Kidney capillary endothelial cell (primary cell): ENCODE measurements around the gene SUDS3.
"Not testable (repeated sequence)": the region's sequence is repeated elsewhere in the genome, so short reads cannot be mapped to it uniquely, and the experiment has no call there.

Source experiments
- DNase-seq: peaks from one replicate; pipeline ENCODE4 v3.0.0-alpha.2; 2018; ENCODE audit warnings: low spot score

SUDS3 gene

DNA sequence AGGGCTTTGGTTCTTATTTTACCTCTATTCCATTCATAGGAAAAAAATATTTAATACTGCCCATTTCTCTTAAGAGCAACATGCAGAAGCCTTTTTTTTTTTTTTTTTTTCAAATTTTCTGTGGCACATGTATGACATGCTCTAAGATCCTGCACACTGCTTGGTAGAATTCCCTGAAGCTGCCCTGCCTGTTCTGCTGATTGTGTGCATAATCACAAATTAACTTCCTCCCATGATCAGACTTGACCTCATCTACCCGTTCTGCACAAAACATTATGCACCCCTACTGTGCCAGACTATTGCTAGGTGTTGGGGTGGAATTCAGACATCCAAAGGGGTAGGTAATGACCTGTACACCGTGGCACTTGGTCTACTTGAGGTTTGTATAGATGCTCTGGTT lies 22.2 kb downstream of the SUDS3 start:
- DNase-seq: no peak

DNA sequence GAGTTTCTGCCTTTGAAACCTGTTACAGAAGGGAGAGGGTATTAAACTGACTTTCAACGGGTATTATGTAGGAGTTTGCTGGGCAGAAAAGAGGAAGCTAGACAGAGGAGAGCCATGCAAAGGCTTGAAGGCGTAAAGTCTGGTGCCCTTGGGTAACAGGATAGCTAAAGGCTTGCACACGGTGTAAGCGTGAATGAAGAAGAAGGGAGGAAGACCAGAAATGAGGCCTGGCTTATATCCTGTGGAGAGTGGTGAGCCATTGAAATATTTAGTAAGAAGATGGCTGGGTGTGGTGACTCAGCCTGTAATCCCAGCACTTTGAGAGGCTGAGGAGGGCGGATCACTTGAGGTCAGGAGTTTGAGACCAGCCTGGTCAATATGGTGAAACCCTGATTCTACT lies 22.6 kb downstream of the SUDS3 start:
- no peak for DNase-seq

DNA sequence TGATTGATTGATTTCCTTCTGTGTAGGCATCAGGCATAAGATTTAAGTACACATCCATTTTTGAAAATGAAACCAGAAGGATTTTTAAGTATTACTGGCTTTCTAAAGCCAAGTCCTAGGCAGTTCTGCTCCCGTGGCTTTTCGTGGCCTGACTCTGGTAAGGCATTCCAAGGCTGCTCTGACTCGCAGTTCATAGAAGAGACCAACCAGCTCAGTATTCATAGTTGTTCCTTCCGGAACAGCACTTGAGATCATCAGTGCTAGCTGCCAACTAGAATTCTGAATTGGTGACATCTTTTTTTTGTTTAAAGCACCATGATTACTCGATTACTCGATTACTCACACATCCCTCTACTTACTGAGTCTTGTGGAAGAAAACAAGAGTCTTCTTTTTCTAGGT lies 25.9 kb downstream of the SUDS3 start:
- DNase-seq: peak; percentile 30

DNA sequence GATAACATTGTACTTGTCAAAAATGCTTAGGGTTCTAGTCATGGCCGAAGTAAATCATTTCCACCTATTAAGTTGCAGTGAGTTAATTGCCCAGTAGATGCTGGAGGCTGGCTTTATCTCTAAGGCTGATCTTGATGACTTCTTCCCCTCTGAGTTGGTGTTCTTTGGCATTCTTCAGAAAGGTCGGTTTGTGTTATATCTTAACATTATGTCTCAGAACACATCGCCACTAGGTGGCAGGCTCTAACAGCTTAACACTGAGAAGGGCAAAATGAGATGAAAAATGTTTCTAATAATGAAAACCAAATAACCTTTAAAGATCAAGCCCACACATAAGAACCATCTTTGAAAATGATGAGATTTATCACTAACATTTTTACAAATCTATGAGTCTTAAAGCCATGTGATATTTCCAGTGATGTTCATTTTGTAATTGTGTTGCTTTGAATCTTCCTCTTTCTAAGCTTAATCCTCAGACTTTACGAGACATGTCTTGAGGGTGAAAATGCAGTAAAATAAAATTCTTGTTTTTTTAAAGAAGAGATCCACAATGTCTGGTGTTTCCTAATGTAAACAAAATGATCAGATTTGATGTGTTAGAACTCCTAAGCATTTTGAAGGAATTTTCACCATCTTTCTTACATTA lies 28.6 kb downstream of the SUDS3 start:
- DNase-seq: peak; percentile 76

DNA sequence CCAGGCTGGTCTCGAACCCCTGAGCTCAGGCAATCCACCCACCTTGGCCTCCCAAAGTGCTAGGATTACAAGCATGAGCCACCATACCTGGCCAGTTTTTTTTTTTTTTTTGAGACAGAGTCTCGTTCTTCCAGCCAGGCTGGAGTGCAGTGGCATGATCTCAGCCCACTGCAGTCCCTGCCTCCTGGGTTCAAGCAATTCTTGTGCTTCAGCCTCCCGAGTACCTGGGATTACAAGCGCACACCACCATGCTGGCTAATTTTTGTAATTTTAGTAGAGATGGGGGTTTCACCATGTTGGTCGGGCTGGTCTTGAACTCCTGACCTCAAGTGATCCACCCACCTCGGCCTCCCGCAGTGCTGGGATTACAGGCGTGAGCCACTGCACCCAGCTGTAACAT lies 31.9 kb downstream of the SUDS3 start:
- not testable (repeated sequence) for DNase-seq

DNA sequence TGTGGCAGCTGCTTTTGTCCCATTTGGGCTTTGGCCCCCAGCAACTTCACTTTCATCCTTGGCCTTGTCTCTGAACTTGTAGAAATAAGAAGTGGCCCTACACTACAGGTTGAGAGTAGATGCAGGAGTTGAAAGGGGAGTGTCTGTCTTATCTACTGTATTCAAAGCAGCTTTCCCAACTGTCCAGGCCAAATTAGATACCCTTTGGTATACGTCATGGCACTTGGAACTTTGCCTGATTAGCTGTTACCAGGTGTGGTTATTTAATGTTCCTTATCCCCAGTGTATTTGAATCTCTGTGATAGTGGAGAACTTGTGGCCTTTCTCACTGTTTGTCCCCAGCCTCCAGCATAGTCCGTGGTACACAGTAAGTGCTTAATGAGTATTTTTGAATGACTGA lies 33.5 kb downstream of the SUDS3 start:
- no peak for DNase-seq

DNA sequence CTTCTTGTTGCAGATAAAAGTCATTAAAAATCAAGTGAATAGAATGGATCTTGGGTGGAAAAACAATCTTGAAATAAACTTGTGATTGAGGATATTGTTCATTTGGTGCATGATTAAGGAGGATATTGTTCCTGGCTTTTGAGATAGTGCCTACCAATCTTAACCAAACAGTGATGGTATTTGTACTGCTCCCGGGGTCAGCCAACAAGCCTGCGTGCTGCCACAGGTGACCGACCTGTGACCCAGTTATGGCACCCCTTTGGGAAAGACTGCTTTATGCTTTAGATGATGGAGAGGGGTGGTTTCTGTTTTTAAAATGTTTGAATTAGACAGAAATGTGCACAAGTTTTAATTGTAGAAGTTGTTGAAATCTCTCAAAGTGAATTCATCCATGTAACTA lies 41.6 kb downstream of the SUDS3 start:
- no peak for DNase-seq

DNA sequence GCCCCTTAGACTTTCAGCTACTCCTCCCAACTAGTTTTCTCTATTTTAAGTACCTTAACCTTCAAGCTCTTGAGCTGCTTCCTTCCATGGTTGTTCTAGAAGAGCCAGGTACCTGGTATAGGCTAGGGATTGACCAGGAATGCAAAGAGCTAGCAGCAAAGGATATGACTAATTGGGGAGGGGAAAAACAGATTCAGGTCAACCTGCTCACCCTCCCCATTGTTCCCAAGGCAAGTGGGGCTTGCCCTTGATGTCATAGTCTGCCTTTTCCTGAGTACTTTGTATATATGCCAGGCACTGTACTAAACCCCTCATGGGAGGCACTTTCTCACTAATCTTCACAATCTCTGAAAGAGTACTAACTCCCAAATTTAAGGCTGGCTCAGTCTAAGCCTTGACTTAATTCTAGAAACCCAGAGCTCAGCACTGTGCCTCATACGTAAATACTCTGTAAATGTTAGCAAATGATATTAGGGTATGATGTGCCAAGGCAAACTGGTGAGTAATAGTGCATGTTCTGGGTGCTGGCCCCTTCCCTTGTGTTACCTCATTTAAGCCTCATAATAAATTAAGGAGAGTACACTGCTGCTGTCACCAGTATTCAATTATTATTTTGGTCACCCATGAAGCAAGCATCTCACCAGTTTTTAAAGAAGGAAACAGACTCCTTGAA lies 42.2 kb downstream of the SUDS3 start:
- DNase-seq: peak; percentile 57

DNA sequence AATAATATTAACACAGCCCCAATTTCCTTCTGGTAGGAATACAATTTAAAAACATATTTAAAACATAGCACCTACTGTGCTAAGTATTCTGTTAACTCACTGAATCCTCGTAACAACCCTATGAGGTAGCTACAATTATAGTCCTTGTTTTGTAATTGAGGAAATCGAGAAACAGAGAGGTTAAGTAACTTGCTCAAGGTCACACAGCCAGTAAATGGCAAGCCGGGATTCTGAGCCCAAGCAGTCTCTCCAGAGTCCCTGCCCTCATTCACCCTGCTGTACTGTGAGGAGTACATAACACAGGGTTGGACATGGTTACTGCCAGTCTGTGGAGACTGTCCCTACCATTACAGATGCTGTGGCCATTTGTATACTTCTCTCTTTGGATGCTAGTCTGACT lies 44.3 kb downstream of the SUDS3 start:
- DNase-seq: no peak

DNA sequence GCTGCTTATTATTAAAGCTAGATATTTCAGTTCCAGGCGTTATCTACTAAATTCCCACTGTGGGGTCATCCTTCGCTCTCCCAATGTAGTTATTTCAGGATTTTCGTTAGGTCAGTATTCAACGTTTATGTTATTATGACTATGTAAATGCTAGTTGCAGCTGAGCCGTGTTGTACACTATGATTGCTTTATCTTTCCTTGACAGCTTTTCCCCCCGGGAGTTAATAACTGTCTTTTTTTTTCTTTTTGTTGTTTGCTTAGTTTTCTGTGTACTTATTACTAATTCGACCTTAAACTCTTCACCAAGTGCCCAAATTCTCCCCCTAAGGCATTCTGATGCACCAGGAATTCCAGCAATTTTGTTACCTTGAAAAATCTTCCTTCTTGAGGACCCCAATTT lies 48.5 kb downstream of the SUDS3 start:
- no peak for DNase-seq

DNA sequence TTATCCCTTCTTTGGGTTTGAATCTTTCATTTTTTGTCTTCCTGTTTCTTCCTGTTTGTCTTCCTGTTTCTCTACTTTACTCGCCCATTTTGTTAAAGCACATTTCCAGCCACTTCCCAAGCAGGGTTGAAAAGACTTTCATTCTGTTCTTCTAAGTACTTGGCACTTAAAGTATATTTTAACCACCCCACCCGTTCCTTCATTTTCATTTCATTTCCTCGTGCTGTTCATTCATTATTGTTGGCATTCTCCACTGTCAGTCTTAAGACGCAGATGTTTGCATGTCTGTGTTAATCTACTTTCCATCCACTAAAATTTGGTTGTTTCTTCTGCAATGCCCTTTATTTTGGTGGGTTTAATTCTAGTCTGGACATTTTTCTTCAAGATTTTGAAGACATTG lies 49.0 kb downstream of the SUDS3 start:
- DNase-seq: no peak

DNA sequence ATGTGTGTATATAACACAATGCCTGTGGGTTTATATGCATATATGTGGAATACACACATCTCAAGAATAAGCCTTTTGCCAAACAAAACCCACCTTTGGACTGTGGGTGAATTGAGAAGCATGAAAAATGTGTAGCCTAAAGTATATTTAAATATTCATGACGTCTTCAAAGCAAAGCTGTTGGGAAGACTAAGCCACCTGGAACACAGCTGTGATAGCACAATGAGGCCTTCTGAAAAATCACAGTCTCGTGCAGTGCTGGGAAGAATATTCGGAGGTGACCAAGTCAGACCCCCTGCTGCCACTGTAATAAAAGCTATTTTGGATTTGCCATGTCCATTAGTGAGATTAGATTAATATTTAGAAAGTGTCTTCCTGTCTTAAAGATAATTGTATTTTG lies 51.5 kb downstream of the SUDS3 start:
- DNase-seq: no peak

DNA sequence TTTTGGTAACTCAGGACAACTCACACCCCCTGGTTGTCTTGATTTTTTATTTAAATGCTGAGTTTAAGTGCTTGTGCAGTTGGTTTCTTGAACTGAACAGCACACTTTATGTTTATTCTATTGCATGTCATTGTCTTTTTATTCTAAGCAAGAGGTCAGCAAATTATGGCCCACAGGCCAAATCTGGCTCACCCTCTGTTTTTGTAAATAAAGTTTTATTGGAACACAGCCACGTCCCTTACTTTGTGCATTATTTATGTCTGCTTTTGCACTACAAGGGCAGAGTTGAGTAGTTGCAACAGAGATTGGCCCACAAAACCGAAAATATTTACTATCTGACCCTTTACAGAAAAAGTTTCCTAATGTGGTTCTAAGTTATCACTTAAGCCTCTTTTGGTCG lies 52.3 kb downstream of the SUDS3 start:
- DNase-seq: no peak

DNA sequence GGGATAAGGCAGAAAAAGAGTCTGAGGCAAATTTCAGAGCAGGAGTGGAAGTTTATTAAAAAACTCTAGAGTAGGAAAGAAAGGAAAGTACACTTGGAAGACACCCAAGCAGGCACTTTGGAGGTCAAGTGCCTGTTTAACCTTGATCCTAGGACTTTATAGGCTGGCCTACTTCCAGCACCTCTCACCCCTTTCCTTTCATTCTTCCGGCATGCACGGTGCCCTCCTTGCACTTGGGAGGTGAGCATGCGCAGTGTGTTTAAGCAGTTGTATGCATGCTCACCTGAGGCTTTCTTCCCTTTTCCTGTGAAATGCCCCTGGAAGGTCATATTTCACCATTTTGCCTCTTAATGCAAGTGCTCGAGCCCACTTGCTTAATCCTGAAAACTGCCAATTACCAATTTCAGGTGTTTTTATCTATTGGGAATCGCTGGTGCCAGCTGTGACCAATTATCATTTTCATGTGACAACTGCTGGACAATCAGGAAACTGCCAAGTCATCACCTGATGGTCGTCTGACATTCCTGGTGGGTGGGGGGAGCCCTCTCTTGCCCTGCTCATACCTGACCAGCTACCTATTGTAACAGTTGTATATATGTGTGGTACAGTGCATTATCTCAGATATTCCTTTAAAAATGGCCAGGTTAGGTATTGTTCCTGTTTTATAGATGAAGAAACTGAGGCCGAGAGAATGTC lies 53.5 kb downstream of the SUDS3 start:
- DNase-seq: no peak

DNA sequence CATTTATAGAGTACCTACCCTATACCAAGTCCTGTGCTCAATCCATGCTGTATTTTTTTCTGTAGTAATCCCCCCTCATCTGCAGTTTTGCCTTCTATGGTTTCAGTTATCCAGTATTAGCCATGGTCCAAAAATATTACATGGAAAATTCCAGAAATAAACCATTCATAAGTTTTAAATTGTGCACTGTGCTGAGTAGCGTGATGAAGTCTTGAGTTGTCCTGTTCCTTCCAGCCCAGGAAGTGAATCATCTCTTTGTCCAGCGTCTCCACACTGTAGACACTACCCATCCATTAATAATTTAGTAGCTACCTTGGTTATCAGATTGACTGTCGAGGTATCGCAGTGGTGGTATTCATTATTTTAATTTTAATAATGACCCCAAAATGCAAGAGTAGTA lies 54.2 kb downstream of the SUDS3 start:
- no peak for DNase-seq

DNA sequence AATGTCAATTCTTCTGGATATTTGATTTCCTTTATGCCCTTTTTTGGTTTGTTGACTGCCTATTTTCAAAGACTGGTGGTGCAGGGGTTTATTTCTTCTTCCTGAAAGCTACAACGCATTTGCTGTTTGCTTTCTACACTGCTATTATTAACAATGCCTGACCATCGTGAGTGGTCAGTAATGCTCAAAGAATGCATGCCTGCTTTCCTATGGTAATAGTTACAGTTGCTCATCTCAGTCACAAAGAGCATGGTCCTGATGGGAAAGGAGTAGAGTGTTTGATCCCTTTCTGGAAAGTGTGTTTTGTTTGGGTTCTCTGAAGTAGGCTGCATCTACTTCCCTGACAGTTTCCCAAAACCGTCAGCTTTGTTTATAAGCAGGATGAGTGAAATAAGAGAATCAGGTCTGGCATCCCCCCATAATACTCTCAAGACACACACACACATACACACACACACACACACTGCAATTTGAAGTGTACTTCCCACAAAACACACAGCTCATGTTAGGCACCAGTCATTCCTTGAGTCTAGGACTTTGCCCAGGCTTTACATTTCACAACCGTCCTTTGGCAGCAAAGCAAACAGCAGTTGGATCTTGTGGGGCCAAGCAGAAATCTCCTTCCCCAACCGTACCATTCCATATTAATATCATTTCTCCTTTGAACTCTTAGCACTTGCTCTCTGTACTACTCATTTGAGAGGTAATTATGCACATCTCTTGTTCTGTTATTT lies 56.6 kb downstream of the SUDS3 start:
- no peak for DNase-seq

DNA sequence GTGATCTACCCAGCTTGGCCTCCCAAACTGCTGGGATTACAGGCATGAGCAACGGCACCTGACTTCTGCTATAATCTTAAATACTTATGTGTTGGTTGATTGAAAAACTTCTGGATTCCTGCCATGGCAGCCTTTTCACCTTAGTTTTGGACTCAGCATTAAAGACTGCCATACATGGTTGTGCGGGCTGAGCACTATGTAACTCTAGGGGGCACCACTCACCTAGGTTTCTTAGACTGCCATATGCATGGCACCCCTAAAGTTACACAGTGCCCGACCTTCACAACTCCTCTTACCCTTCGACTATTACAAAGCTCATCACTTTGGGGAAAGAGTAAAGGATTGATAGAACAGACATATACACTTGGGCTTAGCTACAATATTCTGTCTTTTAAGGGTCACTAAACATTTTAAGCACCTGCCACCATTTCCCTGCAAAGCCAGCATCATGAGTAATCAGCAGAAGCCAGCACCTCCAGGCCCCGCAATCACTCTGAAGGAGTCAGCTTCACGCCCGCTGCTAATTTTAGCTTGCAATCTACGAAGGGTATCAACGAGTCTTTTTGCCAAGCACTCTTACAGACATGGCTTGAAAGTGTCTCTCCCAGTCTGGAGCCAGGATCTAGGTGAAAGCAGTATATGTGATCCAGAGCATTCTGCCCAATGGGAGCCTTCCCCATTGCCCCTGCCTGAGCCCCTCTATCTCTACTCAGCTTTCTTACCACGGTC lies 59.8 kb downstream of the SUDS3 start:
- DNase-seq: no peak

DNA sequence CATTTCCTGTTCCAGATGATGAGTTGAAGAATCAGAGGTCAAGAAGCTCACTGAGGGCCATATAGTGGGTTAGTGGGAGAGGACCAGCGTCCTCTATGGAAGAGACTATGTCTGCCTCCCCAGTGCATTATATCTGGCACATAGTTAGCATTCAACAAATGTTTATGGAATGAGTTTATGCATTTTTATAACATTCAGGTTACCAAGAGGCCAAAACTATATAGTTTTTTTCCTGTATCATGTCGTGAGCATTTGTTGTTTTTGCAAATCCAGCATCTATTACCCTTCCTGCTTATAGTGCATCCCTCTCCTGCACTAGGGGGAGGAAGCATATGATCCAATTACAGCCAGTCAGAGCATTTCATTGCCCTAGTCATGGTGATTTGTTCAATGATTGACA lies 60.6 kb downstream of the SUDS3 start:
- no peak for DNase-seq

DNA sequence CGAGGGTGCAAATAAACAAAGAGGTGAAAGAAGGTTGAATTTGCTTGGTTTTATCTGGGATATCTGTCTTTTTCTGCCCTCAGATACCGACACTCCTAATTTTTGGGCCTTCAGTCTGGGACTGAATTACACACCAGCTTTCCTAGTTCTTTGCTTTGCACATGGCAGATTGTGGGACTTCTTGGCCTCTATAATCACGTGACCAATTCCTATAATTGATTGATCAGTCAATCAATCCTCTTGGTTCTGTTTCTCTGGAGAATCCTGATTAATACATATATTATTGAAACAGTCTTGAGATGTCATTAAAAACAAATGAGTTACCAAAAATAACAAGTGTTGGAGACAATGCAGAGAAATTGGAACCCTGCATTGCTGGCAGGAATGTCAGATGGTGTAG lies 62.7 kb downstream of the SUDS3 start:
- no peak for DNase-seq

DNA sequence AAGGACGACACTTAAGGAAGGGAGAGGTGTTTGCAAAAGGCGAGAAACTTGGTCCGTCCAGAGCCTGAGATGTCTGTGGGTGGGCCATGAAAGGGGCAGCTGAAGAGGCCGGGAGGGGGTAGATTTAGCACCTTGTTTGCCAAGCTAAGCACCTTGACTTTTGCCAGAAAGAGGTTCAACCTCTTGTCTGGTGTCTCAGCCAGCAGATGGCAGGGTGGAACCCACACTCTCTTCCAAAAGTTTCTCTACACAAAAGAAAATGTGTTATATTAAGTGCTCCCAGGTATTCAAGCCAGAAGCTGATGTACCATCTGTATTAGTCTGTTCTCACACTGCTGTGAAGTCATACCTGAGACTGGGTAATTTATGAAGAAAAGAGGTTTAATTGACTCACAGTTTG lies 69.9 kb downstream of the SUDS3 start:
- DNase-seq: no peak

DNA sequence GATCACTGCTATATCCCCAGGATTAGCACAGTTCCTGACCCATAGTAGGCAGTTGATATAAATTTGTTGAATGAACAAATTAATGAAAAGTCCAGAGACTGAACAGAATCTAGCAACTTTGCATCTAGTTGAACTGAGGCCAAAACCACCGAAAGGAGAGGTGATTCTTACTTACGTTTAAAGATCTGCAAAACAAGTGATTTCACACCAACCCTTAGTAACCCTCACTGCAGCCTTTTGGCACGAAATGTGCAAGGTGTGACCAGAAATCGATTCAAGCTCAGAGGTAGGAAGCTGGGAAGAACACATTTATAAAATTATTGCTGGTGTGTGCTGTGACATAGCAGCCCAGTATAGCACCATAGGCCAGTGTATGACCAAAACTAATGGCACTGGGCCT lies 70.8 kb downstream of the SUDS3 start:
- DNase-seq: no peak

DNA sequence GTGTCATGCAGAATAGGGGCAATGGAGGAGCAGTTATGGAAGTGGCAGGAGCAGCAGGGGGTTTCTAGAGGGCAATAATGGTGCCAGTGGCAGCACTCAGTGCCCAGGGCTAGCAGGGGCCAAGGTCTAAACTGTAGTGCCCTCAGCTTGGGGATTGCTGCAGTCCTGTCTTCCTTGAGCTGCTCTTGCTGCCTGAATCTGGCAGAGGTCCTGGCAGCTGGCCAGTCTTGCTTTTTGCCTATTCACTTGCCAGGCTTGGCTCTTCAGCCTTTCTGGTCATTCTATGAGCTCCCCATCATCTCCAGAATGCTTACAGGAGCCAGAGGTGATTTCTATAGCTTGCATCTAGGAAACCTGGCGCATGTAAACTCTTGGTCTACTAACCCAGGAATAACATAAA lies 72.0 kb downstream of the SUDS3 start:
- no peak for DNase-seq
